Measurements from ENCODE around the gene GPSM1. TPM values are rescaled to one million over a fixed set of nuclear protein-coding genes. Genes with fewer than 3 reads are reported as not detected.
A peak's percentile ranks its signal among the peaks of the same experiment; 100 is the strongest.

GPSM1 gene
- total RNA-seq, 1 donor from 2014 or later, result 19.2 TPM

DNA sequence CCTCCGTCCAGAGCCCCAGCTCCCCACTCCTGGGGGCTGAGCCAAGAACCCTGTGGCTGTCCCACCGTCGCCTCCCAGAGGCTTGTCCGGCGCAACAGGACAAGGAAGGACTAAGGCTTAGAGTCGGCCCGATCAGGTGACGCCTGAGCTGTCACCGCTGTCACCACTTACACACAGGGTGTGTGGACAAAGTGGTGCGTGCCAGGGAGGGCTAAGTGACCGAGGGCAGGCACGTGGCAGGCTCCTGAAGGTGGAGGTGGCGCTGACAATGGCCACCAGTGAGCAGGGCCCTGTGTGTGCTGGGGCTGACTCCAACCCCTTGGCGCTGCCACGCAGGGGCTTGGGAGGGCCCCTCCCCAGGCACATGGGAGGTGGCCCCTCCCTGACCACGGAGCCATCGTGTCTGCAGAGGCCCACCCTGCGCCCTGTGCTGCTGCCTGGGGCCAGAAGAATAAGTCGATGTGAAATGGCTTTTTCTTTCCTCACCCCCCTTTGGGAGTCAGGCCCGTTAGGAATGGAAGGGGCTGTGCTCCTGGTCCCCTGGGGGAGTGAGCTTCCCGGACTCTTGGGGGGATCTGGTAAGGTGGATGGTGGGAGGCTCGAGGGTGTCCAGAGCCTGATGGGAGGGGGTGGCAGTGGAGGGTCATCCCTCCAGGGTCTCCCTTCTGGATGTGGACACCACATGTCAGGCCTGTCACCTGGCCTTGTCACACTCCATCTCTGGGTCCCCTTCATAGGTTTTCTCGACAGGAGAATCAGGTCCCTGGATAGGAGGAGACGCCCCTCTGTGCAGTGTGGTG, 2.6 kb upstream of the GPSM1 start:
- TF ChIP-seq, protein P1, sequence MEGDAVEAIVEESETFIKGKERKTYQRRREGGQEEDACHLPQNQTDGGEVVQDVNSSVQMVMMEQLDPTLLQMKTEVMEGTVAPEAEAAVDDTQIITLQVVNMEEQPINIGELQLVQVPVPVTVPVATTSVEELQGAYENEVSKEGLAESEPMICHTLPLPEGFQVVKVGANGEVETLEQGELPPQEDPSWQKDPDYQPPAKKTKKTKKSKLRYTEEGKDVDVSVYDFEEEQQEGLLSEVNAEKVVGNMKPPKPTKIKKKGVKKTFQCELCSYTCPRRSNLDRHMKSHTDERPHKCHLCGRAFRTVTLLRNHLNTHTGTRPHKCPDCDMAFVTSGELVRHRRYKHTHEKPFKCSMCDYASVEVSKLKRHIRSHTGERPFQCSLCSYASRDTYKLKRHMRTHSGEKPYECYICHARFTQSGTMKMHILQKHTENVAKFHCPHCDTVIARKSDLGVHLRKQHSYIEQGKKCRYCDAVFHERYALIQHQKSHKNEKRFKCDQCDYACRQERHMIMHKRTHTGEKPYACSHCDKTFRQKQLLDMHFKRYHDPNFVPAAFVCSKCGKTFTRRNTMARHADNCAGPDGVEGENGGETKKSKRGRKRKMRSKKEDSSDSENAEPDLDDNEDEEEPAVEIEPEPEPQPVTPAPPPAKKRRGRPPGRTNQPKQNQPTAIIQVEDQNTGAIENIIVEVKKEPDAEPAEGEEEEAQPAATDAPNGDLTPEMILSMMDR (IDR thresholded peaks at IDR 0.05), result no peak
- Histone ChIP-seq H3K36me3 (no peaks in the 10 kb centered on the region), H3K9me3 (no peaks in the 10 kb centered on the region), H3K27ac (peak overlapping the region; percentile 86), H3K4me1 (peaks cover 31% of the 10 kb centered on the region), H3K4me3 (no peak overlapping the region), H3K27me3 (ENCODE audit: low read depth) (peaks cover 3% of the 10 kb centered on the region)
- ATAC-seq, result peak; percentile 53 to 77
- intact Hi-C loops (cut with DNase I), result no loop called here
- DNase-seq, result peak; percentile 77

DNA sequence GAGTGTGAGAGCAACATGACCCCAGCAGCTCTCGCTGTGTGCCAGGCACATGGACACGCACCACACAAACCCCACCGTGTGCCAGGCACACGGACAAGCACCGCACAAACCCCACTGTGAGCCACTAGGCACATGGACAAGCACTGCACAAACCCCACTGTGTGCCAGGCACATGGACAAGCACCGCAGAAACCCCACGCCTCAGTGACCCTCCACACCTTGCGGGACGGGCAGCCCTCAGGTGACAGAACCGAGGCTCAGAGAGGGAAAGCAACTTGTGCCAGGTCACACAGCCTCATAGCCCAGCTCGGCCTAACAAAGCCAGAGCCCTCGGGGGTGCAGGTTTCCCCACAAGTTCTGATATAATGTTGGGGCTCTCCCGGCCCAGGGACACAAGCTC, 2.0 kb upstream of the GPSM1 start:
- Histone ChIP-seq H3K9me3 (no peaks in the 10 kb centered on the region), H3K4me1 (peaks cover 31% of the 10 kb centered on the region), H3K4me3 (no peak overlapping the region), H3K36me3 (no peaks in the 10 kb centered on the region), H3K27ac (peak overlapping the region; percentile 86), H3K27me3 (ENCODE audit: low read depth) (peaks cover 3% of the 10 kb centered on the region)
- DNase-seq (no peak), ATAC-seq (no peak)
- TF ChIP-seq, protein P1 (IDR thresholded peaks at IDR 0.05), result no peak
- intact Hi-C loops (cut with DNase I), result no loop called here

DNA sequence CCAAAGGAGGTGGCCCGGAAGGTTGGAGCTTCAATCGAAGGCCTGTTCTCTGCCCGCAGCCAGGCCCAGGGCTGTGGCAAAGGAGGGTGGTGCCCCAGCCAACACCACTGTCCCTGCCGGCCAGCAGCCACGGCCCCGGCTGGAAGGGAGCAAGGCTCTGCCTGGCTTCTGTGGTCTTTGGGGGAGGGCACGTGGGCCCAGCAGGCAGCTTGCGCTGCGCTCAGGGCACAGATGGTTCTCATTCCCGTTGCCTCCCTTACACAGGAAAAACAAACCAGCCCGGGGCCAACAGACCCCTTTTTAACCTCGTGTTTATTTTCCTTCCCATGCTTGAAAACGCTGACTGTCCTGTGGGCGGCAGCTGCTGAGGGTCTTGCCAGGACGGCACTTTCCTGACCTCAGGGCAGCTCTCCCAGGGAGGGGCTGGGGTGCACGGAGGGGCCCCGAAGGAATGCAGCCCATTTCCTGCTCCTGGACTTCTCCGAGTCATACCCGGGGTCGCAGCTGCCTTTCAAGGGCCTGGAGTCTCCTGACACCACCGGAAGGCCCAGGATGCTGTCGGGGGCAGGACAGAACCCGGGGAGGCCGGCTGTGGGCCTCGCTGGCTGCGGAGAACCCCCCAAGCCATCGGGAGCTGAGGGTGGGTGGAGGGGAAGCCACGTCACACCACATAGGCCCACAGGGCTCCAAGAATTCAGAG, 1.1 kb upstream of the GPSM1 start:
- Histone ChIP-seq H3K36me3 (no peaks in the 10 kb centered on the region), H3K27ac (peak overlapping the region; percentile 86), H3K4me3 (peak overlapping the region; percentile 67), H3K4me1 (peaks cover 31% of the 10 kb centered on the region), H3K27me3 (ENCODE audit: low read depth) (peaks cover 3% of the 10 kb centered on the region), H3K9me3 (no peaks in the 10 kb centered on the region)
- DNase-seq (no peak), ATAC-seq (peak; percentile 4 to 45)
- intact Hi-C loops (cut with DNase I), result no loop called here
- TF ChIP-seq, protein P1 (IDR thresholded peaks at IDR 0.05), result no peak

DNA sequence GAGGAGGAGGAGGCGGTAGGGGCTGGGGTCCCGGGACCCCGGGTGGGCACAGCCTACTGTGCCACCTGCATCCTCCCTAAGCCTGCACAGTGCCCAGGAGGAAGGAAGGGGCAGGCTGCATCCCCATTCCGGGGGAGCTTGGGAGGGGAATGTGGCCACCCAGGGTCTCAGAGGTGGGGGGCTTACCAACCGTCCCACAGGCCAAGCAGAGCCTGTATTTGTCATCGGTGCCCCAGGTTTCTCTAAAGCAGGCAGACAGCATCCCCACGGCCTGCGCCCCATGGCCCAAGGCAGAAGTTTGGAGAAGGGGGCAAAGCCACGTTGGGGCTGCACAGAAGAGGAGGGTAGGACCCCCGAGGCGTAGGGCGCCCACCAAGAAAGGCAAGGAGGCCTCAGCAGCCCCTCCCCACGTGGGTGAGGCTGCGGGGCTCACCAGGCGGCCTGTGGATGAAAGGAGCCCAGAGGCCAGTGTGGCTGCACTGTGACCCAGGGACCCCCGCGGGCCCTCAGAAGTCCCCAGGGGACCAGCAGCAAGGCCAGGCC, 507 bp upstream of the GPSM1 start:
- peaks cover 31% of the 10 kb centered on the region for H3K4me1 ChIP-seq
- intact Hi-C loops (cut with DNase I), result no loop called here
- H3K27me3 ChIP-seq (ENCODE audit: low read depth), result peaks cover 3% of the 10 kb centered on the region
- H3K9me3 ChIP-seq, result no peaks in the 10 kb centered on the region
- H3K27ac ChIP-seq, result peak overlapping the region; percentile 86
- DNase-seq, result no peak
- TF ChIP-seq, protein P1 (IDR thresholded peaks at IDR 0.05), result no peak
- H3K36me3 ChIP-seq, result no peaks in the 10 kb centered on the region
- ATAC-seq, result no peak
- peak overlapping the region; percentile 67 for H3K4me3 ChIP-seq

DNA sequence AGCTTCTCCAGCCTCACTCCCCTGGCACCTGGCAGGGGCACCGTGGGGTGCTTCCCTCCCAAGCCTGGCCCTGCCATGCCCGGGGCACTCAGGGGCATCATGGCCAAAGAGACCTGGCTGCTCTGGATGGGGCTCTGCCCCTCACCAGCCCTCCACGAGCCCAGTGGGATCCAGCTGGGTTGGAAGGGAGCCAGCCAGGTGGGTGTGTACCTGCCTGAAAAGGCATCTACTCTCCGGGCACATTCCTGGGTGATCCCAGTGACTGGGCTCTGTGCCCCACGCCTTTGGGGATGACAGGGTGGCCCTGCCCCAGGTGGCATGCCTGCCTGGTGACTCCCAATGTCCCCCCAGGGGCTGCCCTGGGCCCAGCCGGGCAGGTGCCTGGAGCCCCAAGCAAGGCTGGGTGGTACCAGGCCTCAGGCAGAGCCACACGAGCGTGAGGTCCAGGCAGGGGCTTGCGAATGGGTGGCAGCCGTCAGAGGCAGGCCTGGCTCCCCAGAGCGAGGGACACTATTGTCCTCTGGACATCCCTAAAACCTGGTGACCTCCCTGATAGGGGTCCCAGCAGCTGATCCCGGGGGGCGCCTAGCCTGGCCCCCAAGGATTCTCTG, 777 bp downstream of the GPSM1 start:
- H3K27me3 ChIP-seq (ENCODE audit: low read depth), result peaks cover 3% of the 10 kb centered on the region
- DNase-seq, result peak; percentile 71
- TF ChIP-seq, protein P1 (IDR thresholded peaks at IDR 0.05), result no peak
- peak; percentile 13 to 16 for ATAC-seq
- no peaks in the 10 kb centered on the region for H3K36me3 ChIP-seq
- peak overlapping the region; percentile 86 for H3K27ac ChIP-seq
- intact Hi-C loops (cut with DNase I), result no loop called here
- peak overlapping the region; percentile 67 for H3K4me3 ChIP-seq
- H3K4me1 ChIP-seq, result peaks cover 31% of the 10 kb centered on the region
- no peaks in the 10 kb centered on the region for H3K9me3 ChIP-seq

Data from lower lobe of right lung (tissue), 2 donors.